GM04503 (cell line): Measurements from ENCODE around the gene PDE6G.
A peak's percentile ranks its signal among the peaks of the same experiment; 100 is the strongest.
"Not testable (repeated sequence)": the region's sequence is repeated elsewhere in the genome, so short reads cannot be mapped to it uniquely, and the experiment has no call there.

Experiments used
- DNase-seq: peaks from one replicate; pipeline ENCODE4 v3.0.0-alpha.2; 2012; ENCODE audit warnings: low read depth

PDE6G gene

DNA sequence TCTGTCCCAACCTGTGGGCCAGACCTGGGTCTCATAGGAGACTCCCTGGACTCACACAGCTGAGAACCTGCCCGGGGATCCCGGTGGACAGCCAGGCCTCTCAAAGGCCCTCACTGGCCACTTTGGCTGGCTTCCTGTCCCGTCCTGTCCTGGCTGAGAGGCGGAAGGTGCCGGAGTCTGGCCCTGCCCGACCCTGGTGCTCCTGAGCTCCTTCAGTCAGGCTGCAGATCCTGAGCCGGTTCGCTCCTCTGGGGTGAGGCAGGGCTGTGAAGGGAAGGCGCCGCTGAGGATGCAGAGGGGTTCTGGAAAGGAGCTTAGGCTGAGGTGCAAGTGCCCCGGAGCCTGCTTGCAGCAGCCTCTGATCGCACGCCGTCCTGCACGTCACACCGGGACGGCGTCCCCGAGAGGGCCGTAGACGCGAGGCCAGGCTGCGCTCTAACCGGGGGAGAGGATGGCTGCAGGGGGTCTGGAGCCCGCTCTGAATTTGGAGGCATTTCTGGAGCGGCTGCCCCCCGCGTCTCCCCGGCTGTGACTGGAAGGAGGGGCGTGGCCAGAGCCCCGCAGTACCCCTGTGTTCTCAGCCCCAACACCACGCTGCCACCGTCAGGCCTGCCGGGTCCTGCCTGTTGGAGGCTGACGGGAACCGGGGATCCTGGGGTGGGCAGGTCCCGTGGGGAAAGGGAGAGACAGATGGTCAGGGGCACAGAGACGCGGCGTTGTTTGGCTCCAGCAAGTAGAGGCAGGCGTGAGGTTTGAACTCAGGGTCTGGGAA is 31.6 kb upstream of the PDE6G start:
- DNase-seq = no peak

DNA sequence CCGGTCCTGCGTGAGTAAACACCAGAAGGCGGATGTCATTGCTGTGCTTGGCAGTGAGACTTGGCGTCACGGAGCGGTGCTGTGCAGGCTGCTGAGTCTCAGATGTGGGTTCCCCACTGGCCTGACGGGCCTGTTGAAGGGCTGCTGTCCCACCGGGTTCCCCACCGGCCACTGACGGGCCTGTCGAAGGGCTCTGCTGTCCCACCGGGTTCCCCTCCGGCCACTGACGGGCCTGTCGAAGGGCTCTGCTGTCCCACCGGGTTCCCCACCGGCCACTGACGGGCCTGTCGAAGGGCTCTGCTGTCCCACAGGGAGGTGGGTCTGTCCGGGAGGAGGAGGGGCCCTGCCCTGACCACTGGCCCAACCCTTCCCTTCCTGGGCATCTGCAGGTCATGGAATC is 30.3 kb upstream of the PDE6G start:
- no peak for DNase-seq

DNA sequence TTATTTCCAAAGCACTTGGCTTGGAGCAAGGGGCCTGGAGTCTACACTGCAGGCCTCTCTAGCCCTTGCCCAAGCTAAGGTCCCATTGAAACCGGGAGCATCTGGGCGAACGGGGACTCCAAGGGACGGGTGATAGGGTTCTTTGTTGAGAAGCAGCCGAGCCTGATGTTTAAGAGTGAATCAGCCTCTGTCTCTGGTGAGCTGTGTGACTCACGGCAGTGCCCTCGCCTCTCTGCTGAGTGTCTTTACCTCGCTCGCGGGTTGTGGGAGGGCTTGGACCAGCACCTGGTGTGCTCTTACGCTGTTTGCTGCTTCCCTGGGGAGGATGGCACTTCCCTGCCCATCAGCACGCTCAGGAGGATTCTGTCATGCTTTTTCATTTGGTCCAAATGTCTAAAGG is 28.8 kb upstream of the PDE6G start:
- DNase-seq = no peak

DNA sequence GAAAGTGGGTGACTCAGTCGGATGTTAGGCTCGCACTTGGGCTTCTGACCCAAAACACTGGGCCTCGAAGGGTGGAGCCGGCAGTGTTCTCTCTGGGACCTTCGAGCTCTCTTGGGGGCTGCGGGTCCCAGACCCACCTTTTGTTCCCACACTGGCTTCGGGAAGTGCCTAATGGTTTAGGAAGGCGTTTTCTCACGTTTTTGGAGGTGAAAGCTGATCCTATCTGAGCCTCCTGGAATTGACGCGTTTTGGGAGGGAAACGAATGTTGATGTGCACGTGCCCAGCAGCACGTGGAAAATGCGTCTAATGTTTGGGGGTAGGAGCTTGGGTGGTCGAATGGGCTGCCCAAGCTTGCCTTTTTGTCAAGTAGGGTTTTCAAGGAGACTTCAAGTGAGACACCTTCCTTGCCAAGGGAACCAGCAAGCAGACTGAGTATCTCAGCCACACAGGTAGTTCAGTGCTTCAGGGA is 28.1 kb upstream of the PDE6G start:
- DNase-seq = peak; percentile 48

DNA sequence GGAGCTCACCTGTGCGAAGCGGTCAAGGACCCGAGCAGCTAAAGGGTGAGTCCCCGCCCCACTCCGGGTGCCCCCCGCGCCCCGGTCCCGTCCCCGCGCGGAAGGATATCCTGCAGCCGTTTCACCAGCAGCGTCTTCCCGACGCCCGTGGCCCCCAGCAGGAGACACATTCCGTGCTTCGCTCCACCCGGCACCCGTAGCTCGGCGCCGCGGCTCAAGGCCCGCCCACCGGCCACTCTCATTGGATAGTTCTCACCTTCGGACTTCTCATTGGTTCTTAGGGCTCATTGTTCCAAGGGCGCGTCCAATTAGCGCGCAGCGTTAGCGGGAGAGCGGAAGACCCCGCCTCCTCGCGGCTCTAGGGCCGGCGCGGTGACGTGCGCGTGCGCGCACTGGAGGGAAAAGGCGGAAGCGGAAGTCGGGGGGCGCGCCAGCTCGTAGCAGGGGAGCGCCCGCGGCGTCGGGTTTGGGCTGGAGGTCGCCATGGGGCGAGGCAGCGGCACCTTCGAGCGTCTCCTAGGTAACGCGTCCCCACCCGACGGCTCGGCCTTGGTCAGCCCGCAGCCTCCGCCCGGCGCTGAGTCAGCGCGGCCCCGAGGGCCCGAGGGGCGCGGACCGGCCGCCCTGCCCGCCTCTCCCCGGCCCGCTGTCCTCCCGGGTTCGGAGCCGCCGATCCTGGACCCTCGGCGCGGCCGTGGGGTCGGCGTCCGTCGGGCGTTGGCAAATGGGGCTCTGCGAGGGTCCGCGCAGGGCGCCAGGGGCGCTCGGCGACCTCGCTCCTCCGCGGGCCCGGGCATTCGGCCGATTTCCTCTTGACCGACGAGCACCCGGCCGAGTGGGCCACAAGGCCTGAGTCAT is 27.5 kb upstream of the PDE6G start, which contains the start of the genes ARL16 and HGS:
Gene ARL16 (minus strand): TSS at position 214 of the 858 bp plus-strand sequence. CDS start 44 bp downstream, at position 170.
Gene HGS (plus strand): TSS at position 428 of the 858 bp plus-strand sequence. CDS start 56 bp downstream, at position 484.
- peak; percentile 94 for DNase-seq

DNA sequence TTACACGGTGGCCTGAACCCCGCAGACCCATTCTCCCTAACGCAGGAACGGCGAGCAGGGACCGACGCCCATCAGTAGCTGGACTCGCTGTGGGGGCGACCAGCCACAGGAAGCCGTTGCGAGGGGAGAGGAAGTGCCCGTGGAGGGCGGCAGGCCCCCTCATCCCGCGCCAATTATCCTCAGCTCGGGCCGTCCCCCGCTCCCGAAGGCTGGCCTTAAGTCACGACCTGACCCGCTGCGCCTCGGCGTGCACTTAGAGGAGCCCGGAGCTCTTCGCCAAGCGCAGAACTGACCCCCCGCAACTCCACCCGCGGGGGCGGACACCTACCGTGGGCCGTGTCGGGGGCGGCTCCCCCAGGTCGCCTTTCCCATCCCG is 26.9 kb upstream of the PDE6G start:
- DNase-seq = no peak

DNA sequence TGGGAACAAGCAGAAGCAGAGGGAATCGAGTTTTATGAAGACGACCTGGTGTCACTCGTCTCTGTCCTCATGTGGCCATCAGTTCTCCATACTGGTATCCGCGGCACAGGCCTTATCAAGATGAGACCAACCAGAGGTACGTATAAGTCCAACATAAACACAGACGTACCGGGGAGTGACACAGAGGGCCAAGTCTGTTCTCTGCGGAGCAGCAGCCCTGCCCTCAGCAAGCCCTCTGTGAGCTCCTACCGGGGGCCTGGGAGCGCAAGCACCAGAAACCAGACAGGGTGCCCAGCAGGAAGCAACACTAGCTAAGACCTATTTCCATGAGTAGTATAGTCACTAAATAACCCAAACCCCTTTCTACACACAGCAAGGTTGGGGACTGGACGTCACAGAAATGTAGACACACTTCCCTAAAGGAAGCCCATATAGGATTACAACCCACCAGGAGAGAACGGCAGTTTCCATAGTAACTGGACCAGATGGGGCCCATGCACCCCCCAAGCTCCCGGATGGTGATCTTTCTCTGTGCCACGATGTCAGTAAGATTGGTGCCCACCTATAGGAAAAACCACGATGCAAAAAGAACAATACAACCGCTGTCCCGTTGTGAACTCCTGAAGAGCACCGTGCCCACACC is 26.3 kb upstream of the PDE6G start:
- no peak for DNase-seq

DNA sequence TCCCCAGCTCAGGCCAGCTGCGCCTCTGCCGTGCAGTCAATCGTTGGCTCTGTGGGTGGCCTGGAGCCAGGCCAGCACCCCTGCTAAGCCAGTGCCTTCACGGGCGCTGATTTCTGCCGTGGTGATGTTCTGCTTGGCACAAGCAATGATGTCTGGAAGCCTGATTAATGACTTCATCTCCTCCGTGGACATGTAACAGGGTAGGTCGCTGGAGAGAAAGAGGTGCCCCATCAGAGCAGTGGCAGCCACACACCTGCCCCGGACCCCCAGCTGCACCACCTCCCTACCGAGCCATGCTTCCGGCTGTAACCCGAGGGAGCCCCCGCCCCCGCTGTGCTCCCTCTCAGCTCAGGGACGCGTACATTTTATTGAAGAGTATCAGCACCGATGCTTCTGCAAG is 25.3 kb upstream of the PDE6G start:
- no peak for DNase-seq

DNA sequence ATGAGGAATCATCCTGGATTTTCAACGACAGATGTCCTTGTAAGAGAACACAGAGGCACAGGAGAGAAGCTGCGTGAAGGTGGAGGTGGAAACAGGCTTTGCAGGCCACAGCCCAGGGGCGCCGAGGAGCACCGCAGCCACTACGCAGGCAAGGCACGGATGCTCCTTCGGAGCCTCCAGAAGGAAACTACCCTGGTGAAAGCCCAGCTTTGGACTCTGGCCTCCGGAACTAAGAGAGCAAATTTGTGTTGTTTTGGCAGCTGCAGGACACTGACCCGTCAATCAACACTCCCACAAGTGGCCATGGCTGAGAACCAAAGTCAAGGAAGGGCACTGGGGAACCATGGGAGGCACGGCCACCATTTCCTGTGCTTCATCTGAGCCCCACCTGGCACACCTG is 23.8 kb upstream of the PDE6G start:
- no peak for DNase-seq

DNA sequence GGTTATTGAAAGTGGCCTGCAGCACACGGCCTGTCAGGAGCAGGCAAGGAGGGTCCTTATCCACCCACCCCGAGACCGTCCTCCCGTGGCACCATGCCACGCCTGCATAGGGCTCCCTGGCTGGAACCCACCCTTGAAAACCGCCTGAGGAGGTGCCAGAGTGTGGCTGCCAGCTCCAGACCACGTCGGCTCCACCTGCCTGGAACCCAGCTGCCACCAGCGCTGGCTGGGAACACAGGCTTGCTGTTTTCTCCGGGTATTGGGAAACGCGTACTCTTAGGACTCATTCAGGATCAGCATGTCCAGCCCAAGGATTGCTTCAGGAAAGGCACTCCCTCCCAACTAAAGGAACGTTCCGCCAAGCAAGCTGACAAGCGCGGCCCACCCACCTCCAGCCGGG is 20.6 kb upstream of the PDE6G start:
- DNase-seq = no peak

DNA sequence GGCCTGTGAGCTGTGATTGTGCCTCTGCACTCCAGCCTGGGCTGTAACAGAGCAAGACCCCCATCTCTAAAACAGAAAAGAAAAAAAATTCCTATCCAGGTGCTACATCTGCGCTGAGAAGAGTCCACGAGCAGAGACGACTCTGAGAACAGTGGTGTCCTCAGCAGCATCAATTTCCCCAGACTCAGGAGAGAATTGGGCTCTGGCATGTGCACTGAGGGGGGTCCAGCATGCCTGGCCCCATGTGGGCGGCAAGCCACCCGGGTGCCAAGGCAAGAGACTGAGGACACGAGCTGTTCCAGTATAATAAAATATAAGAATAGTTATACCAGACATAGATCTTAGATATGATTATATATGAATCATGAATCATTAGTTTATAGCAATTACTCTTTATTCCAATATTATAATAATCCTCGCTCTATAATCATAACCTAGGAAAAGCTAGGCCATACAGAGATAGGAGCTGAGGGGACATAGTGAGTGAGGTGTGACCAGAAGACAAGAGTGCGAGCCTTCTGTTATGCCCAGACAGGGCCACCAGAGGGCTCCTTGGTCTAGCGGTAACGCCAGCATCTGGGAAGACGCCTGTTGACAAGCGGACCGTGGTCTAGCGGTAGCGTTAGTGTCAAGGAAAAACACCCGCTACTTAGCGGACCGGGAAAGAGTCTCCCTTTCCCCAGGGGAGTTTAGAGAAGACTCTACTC is 19.3 kb upstream of the PDE6G start:
- not testable (repeated sequence) for DNase-seq

DNA sequence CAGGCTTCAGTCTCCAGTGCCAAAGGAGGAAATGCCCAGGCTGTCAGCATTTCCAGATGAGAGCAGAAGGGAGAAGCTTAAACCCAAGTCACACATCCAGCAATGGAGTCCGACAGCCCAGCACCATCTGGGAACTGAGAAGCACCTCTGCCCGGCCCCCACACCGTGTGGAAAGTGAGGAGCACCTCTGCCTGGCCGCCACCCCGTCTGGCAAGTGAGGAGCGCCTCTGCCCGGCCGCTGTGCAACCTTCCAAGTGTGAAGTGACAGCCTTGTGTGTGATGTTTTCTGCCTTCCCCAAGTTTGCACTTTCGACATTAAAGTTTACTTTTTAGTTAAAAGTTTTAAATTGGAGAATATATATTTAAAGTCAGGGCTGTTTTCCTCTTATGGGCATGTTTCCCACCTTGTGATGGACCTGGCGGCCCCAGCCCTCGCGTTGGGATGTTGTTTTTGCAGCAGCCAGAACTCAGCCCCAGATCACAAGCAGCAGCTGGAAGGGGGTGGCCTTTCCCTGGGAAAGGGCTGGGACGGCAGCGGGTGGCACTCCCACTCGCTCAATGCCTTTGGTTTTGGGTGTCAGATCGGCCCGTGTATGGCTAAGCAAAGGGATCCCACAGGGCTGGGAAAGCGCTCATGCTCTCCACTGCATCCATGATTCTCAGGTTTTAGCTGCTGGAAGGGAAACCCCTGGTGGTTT is 17.4 kb upstream of the PDE6G start:
- no peak for DNase-seq

DNA sequence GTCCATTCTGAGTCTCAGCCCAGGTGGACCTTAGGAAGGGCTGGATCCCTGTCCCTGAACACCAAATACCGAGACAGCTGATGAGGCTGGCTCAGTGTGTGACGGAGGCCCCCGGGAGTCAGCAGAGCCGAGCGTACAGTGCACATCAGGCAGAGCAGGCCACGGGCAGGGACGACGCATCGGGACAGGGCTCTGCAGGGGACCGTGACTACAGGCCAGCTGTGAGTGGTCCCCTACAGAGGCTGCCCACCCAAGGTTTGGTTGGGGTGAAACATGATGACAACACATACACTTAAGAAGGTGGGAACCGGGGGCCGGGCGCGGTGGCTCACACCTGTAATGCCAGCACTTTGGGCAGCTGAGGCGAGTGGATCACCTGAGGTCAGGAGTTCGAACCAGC is 16.6 kb upstream of the PDE6G start:
- no peak for DNase-seq

DNA sequence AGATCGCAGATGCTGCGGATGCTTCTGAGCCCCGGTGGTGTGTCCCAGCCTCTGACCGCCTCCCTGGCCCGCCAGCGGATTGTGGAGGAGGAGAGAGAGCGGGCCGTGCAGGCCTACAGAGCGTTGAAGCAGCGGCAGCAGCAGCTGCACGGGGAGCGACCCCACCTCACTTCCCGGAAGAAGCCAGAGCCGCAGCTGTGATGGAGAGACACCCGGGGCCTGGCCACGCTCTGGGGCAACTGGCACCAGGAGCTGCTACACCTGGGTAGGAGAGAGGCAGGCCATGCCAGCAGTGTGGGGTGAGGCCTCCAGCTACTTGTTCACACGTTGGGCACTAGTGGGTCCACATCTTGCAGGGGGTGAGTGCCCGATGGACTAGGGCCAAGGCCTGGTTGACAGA is 16.2 kb upstream of the PDE6G start:
- DNase-seq = no peak

DNA sequence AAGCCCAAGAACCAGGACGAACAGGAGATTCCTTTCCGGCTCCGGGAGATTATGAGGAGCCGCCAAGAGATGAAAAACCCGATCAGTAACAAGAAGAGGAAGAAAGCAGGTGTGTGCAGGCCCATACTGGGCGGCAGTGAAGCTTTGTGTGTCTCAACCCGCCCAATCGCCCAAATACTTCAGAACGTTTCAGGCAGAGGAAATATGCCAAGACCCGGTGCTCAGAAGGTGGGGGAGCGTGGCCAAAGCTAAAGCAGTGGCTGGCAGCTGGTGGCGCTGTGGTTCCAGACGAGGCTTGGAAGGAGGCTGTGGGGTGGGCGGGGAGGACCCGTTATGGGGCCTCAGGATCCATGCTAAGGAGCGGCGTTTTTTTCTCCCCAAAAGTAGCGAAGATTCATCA is 11.4 kb upstream of the PDE6G start:
- DNase-seq = no peak

DNA sequence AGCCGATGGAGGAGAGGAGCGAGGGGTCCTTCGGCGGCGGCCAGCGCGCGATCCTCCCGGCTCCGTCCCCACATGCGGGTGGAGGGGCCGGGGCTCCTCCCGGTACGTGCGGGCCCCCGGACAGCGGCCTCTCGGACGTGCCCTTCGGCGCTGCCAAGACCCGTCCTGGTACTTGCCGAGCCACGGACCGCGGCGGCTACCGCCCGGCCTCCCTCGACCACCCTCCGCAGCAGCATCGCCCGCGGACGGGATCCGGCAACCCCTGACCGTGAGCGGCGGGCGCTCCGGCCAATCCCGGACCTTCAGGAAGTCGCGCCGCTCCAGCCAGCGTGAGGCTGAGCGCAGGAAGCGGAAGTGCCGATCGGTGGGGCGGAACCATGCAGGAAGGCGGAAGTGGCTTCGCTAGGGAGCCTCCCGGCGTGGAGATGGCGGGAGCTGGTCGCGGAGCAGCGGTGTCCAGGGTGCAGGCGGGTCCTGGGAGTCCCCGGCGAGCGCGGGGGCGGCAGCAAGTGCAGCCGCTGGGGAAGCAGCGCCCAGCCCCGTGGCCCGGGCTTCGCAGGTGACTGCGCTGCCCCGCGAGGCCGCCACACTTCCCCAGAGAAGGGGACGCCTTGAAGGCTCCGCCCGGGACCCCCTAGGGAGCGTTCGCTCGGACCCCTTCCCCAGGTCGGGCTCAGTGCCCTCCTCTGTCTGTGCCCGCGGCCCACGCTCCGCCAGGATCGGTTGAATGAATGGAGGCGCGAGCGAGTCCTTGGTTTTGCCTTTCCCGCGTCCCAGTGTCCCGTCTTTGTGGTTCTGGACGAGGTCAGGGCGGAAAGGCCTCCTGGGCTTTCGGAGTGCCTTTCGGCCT is 10.2 kb upstream of the PDE6G start, which contains the start of the genes CCDC137 and OXLD1:
Gene CCDC137 (plus strand): TSS at position 396 of the 850 bp plus-strand sequence. CDS start 30 bp downstream, at position 426.
Gene OXLD1 (minus strand): TSS at position 264 of the 850 bp plus-strand sequence. CDS start 28 bp downstream, at position 236.
- peak; percentile 66 for DNase-seq

DNA sequence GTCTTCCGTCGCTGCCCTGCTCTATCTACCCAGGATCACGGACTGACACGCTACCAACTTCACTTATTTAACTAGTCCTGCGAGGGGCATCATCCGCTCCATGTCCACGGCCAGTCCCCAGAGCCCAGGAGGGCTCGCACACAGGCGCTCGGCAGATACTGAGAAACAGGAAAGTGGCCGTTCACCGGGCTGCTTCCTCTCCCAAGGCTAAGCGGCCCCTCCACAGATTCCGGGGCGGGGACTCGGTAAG is 9.7 kb upstream of the PDE6G start:
- no peak for DNase-seq

DNA sequence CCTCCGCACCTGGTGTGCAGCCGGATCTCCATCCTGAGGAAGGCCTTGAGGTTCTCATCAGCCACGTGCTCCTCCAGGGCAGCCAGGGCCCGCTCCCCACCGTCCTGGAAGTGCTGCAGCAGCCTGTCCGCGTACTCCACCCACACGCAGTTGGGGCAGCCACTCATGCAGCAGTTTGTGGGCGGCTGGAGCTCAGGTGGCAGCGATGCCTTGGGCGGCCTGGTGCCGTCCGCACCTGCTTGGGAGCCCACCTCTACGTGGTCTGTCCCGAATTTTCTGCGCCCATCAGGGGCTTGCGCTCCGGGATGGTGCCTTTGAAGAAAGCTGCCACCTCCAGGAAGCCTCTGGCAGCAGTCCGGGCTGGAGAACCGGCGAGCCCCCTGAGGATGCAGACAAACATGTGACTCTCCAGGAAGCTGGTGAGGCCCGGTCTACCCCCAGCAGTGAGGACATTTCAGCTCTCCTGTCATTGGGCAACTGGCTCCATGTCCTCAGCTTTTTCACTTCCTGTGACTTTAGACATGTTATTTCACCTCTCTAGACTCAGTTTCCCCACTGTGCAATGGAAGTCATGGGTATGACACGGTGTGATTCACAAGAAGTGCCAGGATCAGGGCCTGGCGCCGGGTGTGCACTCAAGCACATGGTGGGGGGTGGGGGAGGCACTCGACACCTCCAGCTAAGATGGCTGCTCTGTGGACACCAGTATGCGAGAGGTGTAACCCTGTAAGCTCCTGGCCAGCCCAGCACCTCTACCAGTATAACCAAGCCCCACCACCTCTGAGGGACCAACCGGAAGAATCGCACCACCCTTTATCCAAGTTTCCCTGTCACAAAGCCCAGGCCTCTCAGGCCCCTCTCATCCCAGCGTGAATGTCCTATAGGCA is 9.1 kb upstream of the PDE6G start:
- no peak for DNase-seq

DNA sequence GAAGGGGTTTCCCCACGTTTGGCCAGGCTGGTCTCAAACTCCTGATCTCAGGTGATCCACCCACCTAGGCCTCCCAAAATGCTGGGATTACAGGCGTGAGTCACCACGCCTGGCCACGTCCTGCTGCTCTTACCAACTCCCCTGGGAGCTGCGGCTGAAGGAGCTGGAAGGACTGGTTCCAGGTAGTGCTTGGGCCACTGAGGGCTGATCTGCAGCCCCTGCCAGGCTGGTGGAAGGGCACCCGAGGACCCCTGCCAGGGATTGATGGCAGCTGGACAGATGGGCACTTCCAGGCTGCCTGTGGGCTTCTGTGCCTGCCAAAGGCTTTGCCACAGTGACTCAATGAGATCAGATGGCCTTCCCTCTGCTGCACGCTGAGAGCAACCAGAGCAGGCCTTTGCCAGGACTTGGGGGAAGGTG is 7.7 kb upstream of the PDE6G start:
- DNase-seq = no peak
